Activated CD8-positive, alpha-beta T cell treated with anti-CD3 and anti-CD28 coated beads for 36 hours (primary cell): Measurements from ENCODE around the gene NEDD4L. TPM values are rescaled to one million over a fixed set of nuclear protein-coding genes. Genes with fewer than 3 reads are reported as not detected.

Source experiments
- ATAC-seq: fragments of 200-7000 bp; cut with Tn5 transposase; one replicate; pipeline ENCODE4 v1.10.0; 2021; ENCODE audit warnings: mild to moderate bottlenecking, moderate library complexity
- CTCF ChIA-PET: fragments of 350-600 bp; sonication (Branson Sonifier 250); formaldehyde crosslinking; loops from one replicate; lab custom pipeline; 2021; ENCODE audit warnings: antibody characterized with exemption; lab: Charles Lee
- POLR2A ChIA-PET: fragments of 350-600 bp; sonication (Branson Sonifier 250); formaldehyde crosslinking; loops from one replicate; lab custom pipeline; 2021; ENCODE audit warnings: antibody characterized with exemption; lab: Charles Lee
- DNase-seq: peaks from one replicate; pipeline ENCODE4 v3.0.0-alpha.2; 2020
- H3K27ac Mint-ChIP-seq: one replicate; pipeline ENCODE4 v1.8.0; 2021; ENCODE audit warnings: mild to moderate bottlenecking, mixed read lengths
- H3K27me3 Mint-ChIP-seq: one replicate; pipeline ENCODE4 v1.8.0; 2021; ENCODE audit warnings: mixed read lengths
- H3K36me3 Mint-ChIP-seq: one replicate; pipeline ENCODE4 v1.8.0; 2021; ENCODE audit warnings: low read depth, mixed read lengths
- H3K4me1 Mint-ChIP-seq: one replicate; pipeline ENCODE4 v1.8.0; 2021; ENCODE audit warnings: low read depth, mixed read lengths
- H3K4me3 Mint-ChIP-seq: one replicate; pipeline ENCODE4 v1.8.0; 2021; ENCODE audit warnings: mild to moderate bottlenecking, moderate library complexity, mixed read lengths
- H3K9me3 Mint-ChIP-seq: one replicate; pipeline ENCODE4 v1.8.0; 2021; ENCODE audit warnings: mixed read lengths
- intact Hi-C: fragments of 100-400 bp; cut with micrococcal nuclease; formaldehyde crosslinking; loops from one replicate; pipeline ENCODE4 v1.10.0; 2022
- total RNA-seq, 2 experiments: library from RNA; stranded (reverse); gene quantifications; one replicate each; pipeline ENCODE4 v1.2.3, GENCODE V29; 2021
- TF ChIP-seq, protein P1 (sequence below): fragments of 200-600 bp; IDR thresholded peaks from one replicate; pipeline ENCODE4 v1.8.0; 2022; ENCODE audit warnings: antibody characterized with exemption, mild to moderate bottlenecking

NEDD4L gene
- total RNA-seq, 2 experiments from 2014 or later = 7.5 to 8.5 TPM

GRCh38 chr18:58211510-58211909 lies 167.5 kb downstream of the NEDD4L start:
- CTCF ChIA-PET = no interaction called here
- no peak for DNase-seq
- no peak for ATAC-seq
- H3K27me3 Mint-ChIP-seq = peaks cover 11% of the 10 kb centered on the region
- peaks cover 16% of the 10 kb centered on the region for H3K4me1 Mint-ChIP-seq
- intact Hi-C loops = no loop called here
- H3K36me3 Mint-ChIP-seq = no peaks in the 10 kb centered on the region
- no peak overlapping the region for H3K4me3 Mint-ChIP-seq
- H3K9me3 Mint-ChIP-seq = no peaks in the 10 kb centered on the region
- POLR2A ChIA-PET = no interaction called here
- TF ChIP-seq, protein P1, sequence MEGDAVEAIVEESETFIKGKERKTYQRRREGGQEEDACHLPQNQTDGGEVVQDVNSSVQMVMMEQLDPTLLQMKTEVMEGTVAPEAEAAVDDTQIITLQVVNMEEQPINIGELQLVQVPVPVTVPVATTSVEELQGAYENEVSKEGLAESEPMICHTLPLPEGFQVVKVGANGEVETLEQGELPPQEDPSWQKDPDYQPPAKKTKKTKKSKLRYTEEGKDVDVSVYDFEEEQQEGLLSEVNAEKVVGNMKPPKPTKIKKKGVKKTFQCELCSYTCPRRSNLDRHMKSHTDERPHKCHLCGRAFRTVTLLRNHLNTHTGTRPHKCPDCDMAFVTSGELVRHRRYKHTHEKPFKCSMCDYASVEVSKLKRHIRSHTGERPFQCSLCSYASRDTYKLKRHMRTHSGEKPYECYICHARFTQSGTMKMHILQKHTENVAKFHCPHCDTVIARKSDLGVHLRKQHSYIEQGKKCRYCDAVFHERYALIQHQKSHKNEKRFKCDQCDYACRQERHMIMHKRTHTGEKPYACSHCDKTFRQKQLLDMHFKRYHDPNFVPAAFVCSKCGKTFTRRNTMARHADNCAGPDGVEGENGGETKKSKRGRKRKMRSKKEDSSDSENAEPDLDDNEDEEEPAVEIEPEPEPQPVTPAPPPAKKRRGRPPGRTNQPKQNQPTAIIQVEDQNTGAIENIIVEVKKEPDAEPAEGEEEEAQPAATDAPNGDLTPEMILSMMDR = no peak
- no peak overlapping the region for H3K27ac Mint-ChIP-seq

- ATAC-seq = no peak
- Mint-ChIP-seq H3K27ac (no peak overlapping the region), H3K9me3 (no peaks in the 10 kb centered on the region), H3K27me3 (peaks cover 14% of the 10 kb centered on the region), H3K36me3 (no peaks in the 10 kb centered on the region), H3K4me1 (peaks cover 16% of the 10 kb centered on the region), H3K4me3 (no peak overlapping the region)
- DNase-seq = no peak
- POLR2A ChIA-PET = no interaction called here
- CTCF ChIA-PET = no interaction called here
- intact Hi-C loops = no loop called here
- TF ChIP-seq, protein P1 = no peak
Observed at GRCh38 chr18:58212274-58212673, 168.2 kb downstream of the NEDD4L start.

DNA sequence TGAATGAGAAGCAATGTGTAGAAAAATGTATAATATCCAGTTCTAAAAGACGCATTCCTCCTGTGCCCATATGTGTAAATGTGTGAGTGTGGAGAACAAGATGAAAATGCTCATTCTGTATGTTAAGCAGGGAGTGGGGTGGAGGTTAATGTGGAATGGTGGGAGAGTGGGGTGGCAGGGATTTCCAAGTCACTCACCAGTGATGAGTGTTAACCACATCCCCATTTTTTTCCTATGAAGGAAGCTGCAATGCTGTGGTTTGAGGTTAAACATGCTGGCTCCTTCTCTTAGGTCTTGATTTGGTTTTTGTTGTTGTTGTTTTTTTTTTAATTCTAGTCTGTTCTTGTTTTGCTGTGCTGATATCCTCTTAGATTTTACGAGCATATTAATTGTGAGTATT lies 169.4 kb downstream of the NEDD4L start:
- CTCF ChIA-PET = no interaction called here
- ATAC-seq (no peak), DNase-seq (no peak)
- POLR2A ChIA-PET = no interaction called here
- no peaks in the 10 kb centered on the region for H3K9me3 Mint-ChIP-seq
- H3K27ac Mint-ChIP-seq = no peak overlapping the region
- TF ChIP-seq, protein P1 = no peak
- no peaks in the 10 kb centered on the region for H3K36me3 Mint-ChIP-seq
- no peak overlapping the region for H3K4me3 Mint-ChIP-seq
- peaks cover 14% of the 10 kb centered on the region for H3K27me3 Mint-ChIP-seq
- intact Hi-C loops = no loop called here
- peaks cover 16% of the 10 kb centered on the region for H3K4me1 Mint-ChIP-seq

GRCh38 chr18:58215011-58215410 lies 171.0 kb downstream of the NEDD4L start:
- Mint-ChIP-seq H3K27me3 (peaks cover 15% of the 10 kb centered on the region), H3K36me3 (no peaks in the 10 kb centered on the region), H3K27ac (no peak overlapping the region), H3K4me1 (peaks cover 13% of the 10 kb centered on the region), H3K9me3 (no peaks in the 10 kb centered on the region), H3K4me3 (no peak overlapping the region)
- intact Hi-C loops = no loop called here
- CTCF ChIA-PET = no interaction called here
- POLR2A ChIA-PET = no interaction called here
- DNase-seq (no peak), ATAC-seq (no peak)
- TF ChIP-seq, protein P1 = no peak

- POLR2A ChIA-PET = no interaction called here
- peaks cover 13% of the 10 kb centered on the region for H3K4me1 Mint-ChIP-seq
- no peaks in the 10 kb centered on the region for H3K9me3 Mint-ChIP-seq
- TF ChIP-seq, protein P1 = no peak
- no peak overlapping the region for H3K4me3 Mint-ChIP-seq
- H3K27ac Mint-ChIP-seq = no peak overlapping the region
- ATAC-seq (no peak), DNase-seq (no peak)
- no peaks in the 10 kb centered on the region for H3K36me3 Mint-ChIP-seq
- peaks cover 14% of the 10 kb centered on the region for H3K27me3 Mint-ChIP-seq
- CTCF ChIA-PET = no interaction called here
- intact Hi-C loops = no loop called here
Observed at GRCh38 chr18:58216071-58216481, 172.1 kb downstream of the NEDD4L start.
